ENCODE data around the gene ZC2HC1C. TPM values are rescaled to one million over a fixed set of nuclear protein-coding genes. Genes with fewer than 3 reads are reported as not detected.

Gene ZC2HC1C
- total RNA-seq, 1 experiment from 2014 or later, result 1.4 TPM

- no peak for DNase-seq
- WGBS (ENCODE audit: extremely low coverage, insufficient read length, low lambda C conversion rate), result no CpG with 5 or more reads among the region's 5 CpGs
- Histone ChIP-seq H2BK15ac (ENCODE audit: low read depth, low read length) (no peak overlapping the region), H2BK120ac (ENCODE audit: low read depth, low read length, poor library complexity, severe bottlenecking) (no peak overlapping the region), H3K56ac (ENCODE audit: insufficient read length, low read depth, low read length) (no peak overlapping the region), H4K91ac (ENCODE audit: insufficient read length, low read depth, low read length) (no peak overlapping the region), H4K5ac (ENCODE audit: insufficient read length, low read depth, low read length) (no peak overlapping the region), H3K23me2 (ENCODE audit: insufficient read length, low read depth, low read length, poor library complexity, severe bottlenecking) (no peaks in the 10 kb centered on the region), H3T11ph (ENCODE audit: low read length) (no peak overlapping the region), H3K9me3 (ENCODE audit: control insufficient read depth, low read depth, low read length) (no peaks in the 10 kb centered on the region), H4K20me1 (ENCODE audit: control insufficient read depth, insufficient read depth, insufficient read length) (no peaks in the 10 kb centered on the region), H3K79me1 (ENCODE audit: insufficient read depth, low read depth, low read length, poor library complexity, severe bottlenecking) (no peaks in the 10 kb centered on the region), H3K23ac (ENCODE audit: insufficient read length, low read depth, low read length) (no peak overlapping the region), H3K4ac (ENCODE audit: low read depth, low read length) (no peak overlapping the region), H2AFZ (ENCODE audit: low read length) (no peak overlapping the region), H3K79me2 (ENCODE audit: insufficient read depth, low read length) (no peaks in the 10 kb centered on the region), H3K18ac (ENCODE audit: insufficient read length, low read depth, low read length) (no peak overlapping the region), H4K8ac (replicated peaks; ENCODE audit: insufficient read length, low read depth, low read length) (no peak overlapping the region), H2BK5ac (ENCODE audit: insufficient read length, low read length) (no peak overlapping the region), H2BK20ac (ENCODE audit: low read depth, low read length, poor library complexity, severe bottlenecking) (no peak overlapping the region), H3K14ac (ENCODE audit: insufficient read depth, low read length) (no peak overlapping the region), H3K27ac (ENCODE audit: insufficient read length, low read depth, low read length) (no peak overlapping the region), H3K9ac (ENCODE audit: extremely low read depth, insufficient read length, low read length) (no peak overlapping the region), H3K4me1 (ENCODE audit: insufficient read depth, low read length) (no peaks in the 10 kb centered on the region), H2AK5ac (ENCODE audit: insufficient read length, low read length) (no peak overlapping the region), H3K4me2 (ENCODE audit: insufficient read depth, insufficient read length, low read length) (no peak overlapping the region), H2BK12ac (ENCODE audit: insufficient read length, low read depth, low read length) (no peak overlapping the region), H3K27me3 (ENCODE audit: insufficient read depth, low read length) (no peaks in the 10 kb centered on the region)
- Mint-ChIP-seq H3K9me3 (no peaks in the 10 kb centered on the region), H3K27me3 (ENCODE audit: low read depth) (no peaks in the 10 kb centered on the region), H3K4me3 (no peak overlapping the region), H3K36me3 (ENCODE audit: insufficient read depth in 1 of 3, low read depth in 3 of 3) (peaks cover 15 to 85% (median 77%) of the 10 kb centered on the region in 3 experiments; a peak in 6 of 7 replicates), H3K4me1 (no peaks in the 10 kb centered on the region), H3K27ac (no peak overlapping the region)
- TF ChIP-seq CTCF (conservative IDR thresholded peaks at IDR 0.05), result no peak
Observed at GRCh38 chr14:75113932-75114539, 44.6 kb downstream of the ZC2HC1C start.
